ENCODE measurements around the gene EXOC6B.

The EXOC6B gene

DNA sequence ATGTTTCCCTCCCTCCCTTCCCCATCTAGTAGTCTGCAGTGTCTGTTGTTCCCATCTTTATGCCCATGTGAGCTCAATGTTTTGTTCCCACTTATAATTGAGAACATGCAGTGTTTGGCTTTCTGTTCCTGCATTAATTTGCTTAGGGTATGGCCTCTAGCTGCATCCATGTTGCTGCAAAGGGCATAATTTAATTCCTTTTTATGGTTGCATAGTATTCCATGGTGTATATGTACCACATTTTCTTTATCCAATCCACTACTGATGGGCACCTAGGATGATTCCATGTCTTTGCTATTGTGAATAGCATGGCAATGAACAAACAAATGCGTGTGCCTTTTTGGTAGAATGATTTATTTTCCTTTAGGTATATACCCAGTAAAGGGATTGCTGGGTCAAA lies 617.6 kb downstream of the EXOC6B start:
- TF ChIP-seq, protein P1, sequence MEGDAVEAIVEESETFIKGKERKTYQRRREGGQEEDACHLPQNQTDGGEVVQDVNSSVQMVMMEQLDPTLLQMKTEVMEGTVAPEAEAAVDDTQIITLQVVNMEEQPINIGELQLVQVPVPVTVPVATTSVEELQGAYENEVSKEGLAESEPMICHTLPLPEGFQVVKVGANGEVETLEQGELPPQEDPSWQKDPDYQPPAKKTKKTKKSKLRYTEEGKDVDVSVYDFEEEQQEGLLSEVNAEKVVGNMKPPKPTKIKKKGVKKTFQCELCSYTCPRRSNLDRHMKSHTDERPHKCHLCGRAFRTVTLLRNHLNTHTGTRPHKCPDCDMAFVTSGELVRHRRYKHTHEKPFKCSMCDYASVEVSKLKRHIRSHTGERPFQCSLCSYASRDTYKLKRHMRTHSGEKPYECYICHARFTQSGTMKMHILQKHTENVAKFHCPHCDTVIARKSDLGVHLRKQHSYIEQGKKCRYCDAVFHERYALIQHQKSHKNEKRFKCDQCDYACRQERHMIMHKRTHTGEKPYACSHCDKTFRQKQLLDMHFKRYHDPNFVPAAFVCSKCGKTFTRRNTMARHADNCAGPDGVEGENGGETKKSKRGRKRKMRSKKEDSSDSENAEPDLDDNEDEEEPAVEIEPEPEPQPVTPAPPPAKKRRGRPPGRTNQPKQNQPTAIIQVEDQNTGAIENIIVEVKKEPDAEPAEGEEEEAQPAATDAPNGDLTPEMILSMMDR (IDR thresholded peaks at IDR 0.05; ENCODE audit: low read depth, low read length), result no peak
- DNase-seq, result no peak
- Histone ChIP-seq H3K36me3 (no peaks in the 10 kb centered on the region), H3K4me3 (ENCODE audit: low read depth, low read length) (no peak overlapping the region), H3K27me3 (ENCODE audit: insufficient read depth, low read depth, severe bottlenecking) (no peaks in the 10 kb centered on the region), H3K27ac (no peak overlapping the region), H3K9me3 (ENCODE audit: severe bottlenecking) (no peaks in the 10 kb centered on the region)

DNA sequence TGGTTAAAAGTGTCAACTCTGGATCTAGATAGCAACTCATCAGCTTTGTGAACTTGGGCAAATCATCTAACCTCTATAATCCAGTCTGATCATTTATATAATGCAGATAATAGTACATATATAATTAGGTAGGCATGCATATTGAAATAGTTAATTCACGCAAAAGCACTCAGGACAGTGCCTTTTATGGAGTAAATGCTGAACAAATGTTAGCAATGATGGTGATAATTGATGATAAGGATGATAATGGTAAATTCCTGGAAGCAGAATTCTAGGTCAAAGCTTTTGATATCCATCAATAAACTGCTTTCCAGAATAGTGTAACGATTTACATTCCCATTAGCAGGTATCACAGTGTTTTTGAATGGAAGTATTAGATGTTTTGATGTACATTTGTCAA lies 618.5 kb downstream of the EXOC6B start:
- Histone ChIP-seq H3K27ac (no peak overlapping the region), H3K36me3 (no peaks in the 10 kb centered on the region), H3K9me3 (ENCODE audit: severe bottlenecking) (no peaks in the 10 kb centered on the region), H3K27me3 (ENCODE audit: insufficient read depth, low read depth, severe bottlenecking) (no peaks in the 10 kb centered on the region), H3K4me3 (ENCODE audit: low read depth, low read length) (no peak overlapping the region)
- TF ChIP-seq, protein P1 (IDR thresholded peaks at IDR 0.05; ENCODE audit: low read depth, low read length), result no peak
- no peak for DNase-seq

DNA sequence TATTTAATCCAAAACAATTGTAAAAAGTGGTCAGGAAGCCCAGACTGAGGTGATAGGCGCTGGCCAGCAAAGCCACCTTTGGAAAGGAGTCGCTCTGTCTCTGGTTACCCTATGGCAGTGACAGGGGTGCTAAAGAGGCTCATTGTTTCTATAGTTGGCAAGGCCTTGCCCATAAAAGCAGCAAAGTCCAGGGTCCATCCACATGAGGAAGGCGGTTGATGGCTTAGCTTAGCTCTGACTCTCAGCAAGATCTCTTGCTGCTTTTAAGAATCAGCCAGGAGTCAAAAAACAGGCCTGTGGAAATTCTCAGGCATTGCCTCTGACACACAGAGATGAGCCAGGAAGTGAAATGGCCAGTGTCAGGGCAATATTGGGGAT lies 620.3 kb downstream of the EXOC6B start:
- no peak overlapping the region for H3K27ac ChIP-seq
- H3K9me3 ChIP-seq (ENCODE audit: severe bottlenecking), result no peaks in the 10 kb centered on the region
- DNase-seq, result no peak
- H3K27me3 ChIP-seq (ENCODE audit: insufficient read depth, low read depth, severe bottlenecking), result no peaks in the 10 kb centered on the region
- no peak overlapping the region for H3K4me3 ChIP-seq (ENCODE audit: low read depth, low read length)
- TF ChIP-seq, protein P1 (IDR thresholded peaks at IDR 0.05; ENCODE audit: low read depth, low read length), result no peak
- no peaks in the 10 kb centered on the region for H3K36me3 ChIP-seq

DNA sequence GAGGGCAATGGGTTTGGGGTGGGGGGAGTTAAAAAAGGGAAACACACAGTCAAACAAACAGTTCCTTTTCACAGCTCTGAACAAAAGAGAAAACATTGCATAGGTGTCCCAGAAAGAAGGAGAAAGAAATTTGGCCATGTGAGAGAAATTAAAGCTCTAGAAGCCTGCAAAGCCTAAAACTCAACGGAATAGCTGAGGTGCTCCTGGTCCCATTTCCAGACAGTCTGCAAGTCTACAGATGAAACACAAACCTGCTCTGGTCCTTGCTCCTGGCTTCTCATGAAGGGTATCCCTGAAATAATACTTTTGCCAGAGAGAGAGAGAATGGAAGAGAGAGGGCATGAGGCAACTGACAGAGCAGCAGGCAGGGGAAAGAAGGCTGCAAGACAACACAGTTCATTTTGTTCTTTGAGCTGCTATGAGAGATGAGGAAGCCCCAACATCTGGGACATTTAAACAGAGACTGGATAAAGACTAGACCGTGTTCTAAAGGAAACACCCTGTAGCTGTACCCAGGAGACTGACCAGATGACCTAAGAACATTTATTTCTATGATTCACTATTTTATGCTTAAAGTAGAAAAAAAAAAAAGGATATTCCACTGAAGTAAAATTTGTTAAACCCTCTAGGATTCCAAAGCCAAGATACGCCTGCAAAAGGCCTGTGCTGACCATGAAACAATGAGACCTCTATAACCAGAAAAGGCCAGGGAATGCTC lies 620.9 kb downstream of the EXOC6B start:
- Histone ChIP-seq H3K4me3 (ENCODE audit: low read depth, low read length) (no peak overlapping the region), H3K36me3 (no peaks in the 10 kb centered on the region), H3K27ac (no peak overlapping the region; the same call in 1 of the 2 replicates), H3K9me3 (ENCODE audit: severe bottlenecking) (no peaks in the 10 kb centered on the region), H3K27me3 (ENCODE audit: insufficient read depth, low read depth, severe bottlenecking) (no peaks in the 10 kb centered on the region)
- TF ChIP-seq, protein P1 (IDR thresholded peaks at IDR 0.05; ENCODE audit: low read depth, low read length), result no peak
- DNase-seq, result no peak

DNA sequence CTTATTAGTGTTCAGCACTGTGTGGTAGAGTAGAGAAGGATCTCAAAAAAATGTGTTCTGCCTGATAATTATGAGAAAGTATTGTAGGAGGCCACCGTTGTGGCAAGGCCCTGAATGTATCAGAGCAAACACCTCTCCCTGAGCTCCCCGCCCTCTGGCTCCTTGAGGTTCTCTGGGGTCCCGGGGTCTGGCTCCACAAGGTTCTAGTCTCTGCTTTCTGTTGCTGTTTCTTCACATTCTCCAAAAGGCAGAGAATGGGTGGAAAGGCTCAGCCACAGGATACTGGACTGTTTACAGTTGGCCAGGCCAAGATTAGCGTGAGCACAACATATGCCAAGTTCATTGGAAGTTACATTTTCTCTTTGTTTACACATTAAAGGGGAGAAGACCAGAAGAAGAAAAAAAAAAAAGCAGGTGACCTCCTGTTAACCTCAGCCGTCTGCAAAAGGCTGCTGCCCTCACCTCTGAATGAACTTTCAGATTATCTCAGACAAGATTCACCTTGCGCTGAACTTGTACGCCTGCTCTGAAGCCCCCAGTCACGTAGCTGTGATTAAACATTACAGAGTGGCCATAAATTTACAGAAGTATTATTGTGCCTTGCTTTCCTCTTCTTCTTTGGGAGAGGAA lies 621.6 kb downstream of the EXOC6B start:
- Histone ChIP-seq H3K4me3 (ENCODE audit: low read depth, low read length) (no peak overlapping the region), H3K27ac (peak overlapping the region; percentile 36), H3K27me3 (ENCODE audit: insufficient read depth, low read depth, severe bottlenecking) (no peaks in the 10 kb centered on the region), H3K36me3 (no peaks in the 10 kb centered on the region), H3K9me3 (ENCODE audit: severe bottlenecking) (no peaks in the 10 kb centered on the region)
- DNase-seq, result peak; percentile 37
- TF ChIP-seq, protein P1 (IDR thresholded peaks at IDR 0.05; ENCODE audit: low read depth, low read length), result no peak
